Gastrocnemius medialis (tissue), 4 donors: ENCODE results near the gene MCF2L2.

Experiments used
- POLR2A ChIP-seq, 2 donors: fragments of 450-650 bp; IDR thresholded peaks; one replicate each; pipeline ENCODE4 v1.6.1; 2017; ENCODE audit warnings: antibody characterized with exemption in 2 of 2, mild to moderate bottlenecking in 2 of 2, moderate library complexity in 2 of 2
- TF ChIP-seq, protein P1 (sequence below), 5 experiments: fragments of 450-650 bp in 3 of 5; fragments of 200-600 bp in 2 of 5; sonication (generic) in 2 of 5; IDR thresholded peaks in 4 of 5; conservative IDR thresholded peaks in 1 of 5; 1 replicate in 4 of 5; 2 replicates in 1 of 5; pipeline ENCODE4 v1.5.1; 2016 to 2019; ENCODE audit warnings: antibody characterized with exemption in 5 of 5, mild to moderate bottlenecking in 3 of 5, moderate library complexity in 3 of 5

DNA sequence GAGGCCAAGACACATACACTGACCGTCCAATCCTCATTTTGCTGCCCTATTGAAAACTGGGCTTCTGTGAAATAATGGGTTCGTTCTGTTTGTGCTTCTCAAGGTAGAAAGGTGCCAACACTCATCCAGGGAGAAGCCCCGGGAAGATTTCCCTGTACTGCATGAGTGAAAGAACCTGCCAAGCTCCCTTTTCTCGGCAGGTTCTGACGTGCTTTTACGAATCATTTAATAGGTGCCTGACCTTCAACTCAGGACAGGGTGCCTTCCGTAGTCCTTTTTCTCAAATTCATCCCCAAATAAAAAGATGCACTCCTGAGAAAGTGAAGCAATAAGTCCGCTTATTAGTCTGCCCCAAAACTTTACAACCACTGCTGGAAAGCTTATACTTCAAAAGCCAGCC lies 111.1 kb downstream of the MCF2L2 start:
- TF ChIP-seq POLR2A (IDR thresholded peaks at IDR 0.05) = no peak
- TF ChIP-seq, protein P1, sequence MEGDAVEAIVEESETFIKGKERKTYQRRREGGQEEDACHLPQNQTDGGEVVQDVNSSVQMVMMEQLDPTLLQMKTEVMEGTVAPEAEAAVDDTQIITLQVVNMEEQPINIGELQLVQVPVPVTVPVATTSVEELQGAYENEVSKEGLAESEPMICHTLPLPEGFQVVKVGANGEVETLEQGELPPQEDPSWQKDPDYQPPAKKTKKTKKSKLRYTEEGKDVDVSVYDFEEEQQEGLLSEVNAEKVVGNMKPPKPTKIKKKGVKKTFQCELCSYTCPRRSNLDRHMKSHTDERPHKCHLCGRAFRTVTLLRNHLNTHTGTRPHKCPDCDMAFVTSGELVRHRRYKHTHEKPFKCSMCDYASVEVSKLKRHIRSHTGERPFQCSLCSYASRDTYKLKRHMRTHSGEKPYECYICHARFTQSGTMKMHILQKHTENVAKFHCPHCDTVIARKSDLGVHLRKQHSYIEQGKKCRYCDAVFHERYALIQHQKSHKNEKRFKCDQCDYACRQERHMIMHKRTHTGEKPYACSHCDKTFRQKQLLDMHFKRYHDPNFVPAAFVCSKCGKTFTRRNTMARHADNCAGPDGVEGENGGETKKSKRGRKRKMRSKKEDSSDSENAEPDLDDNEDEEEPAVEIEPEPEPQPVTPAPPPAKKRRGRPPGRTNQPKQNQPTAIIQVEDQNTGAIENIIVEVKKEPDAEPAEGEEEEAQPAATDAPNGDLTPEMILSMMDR (IDR thresholded peaks at IDR 0.05 in 4 of 5, conservative IDR thresholded peaks at IDR 0.05 in 1 of 5) = no peak
